Osteocyte (in vitro differentiated cells): ENCODE data around the gene ESPL1. TPM values are rescaled to one million over a fixed set of nuclear protein-coding genes. Genes with fewer than 3 reads are reported as not detected.

Experiments
- DNase-seq: peaks from one replicate; pipeline ENCODE4 v3.0.0; 2021; ENCODE audit warnings: mixed read lengths; ENCODE audit not compliant: unreplicated experiment; ENCODE audit errors: extremely low spot score
- H3K27ac Mint-ChIP-seq: one replicate; pipeline ENCODE4 v1.8.0; 2021; ENCODE audit warnings: mild to moderate bottlenecking, mixed read lengths; ENCODE audit not compliant: unreplicated experiment
- H3K27me3 Mint-ChIP-seq: one replicate; pipeline ENCODE4 v1.8.0; 2021; ENCODE audit warnings: mixed read lengths; ENCODE audit not compliant: unreplicated experiment
- H3K36me3 Mint-ChIP-seq: one replicate; pipeline ENCODE4 v1.8.0; 2021; ENCODE audit warnings: mixed read lengths; ENCODE audit not compliant: unreplicated experiment
- H3K4me1 Mint-ChIP-seq: one replicate; pipeline ENCODE4 v1.8.0; 2021; ENCODE audit warnings: mixed read lengths; ENCODE audit not compliant: unreplicated experiment
- H3K4me3 Mint-ChIP-seq: one replicate; pipeline ENCODE4 v1.8.0; 2021; ENCODE audit warnings: mild to moderate bottlenecking, moderate library complexity, mixed read lengths; ENCODE audit not compliant: unreplicated experiment
- H3K9me3 Mint-ChIP-seq: one replicate; pipeline ENCODE4 v1.8.0; 2021; ENCODE audit warnings: mixed read lengths; ENCODE audit not compliant: unreplicated experiment
- total RNA-seq: library from RNA; stranded (reverse); gene quantifications from 2 replicates; pipeline ENCODE4 v1.2.1, GENCODE V29; 2021
- TF ChIP-seq, protein P1 (sequence below): fragments of 200-600 bp; sonication (generic); IDR thresholded peaks from 2 replicates; pipeline ENCODE4 v1.5.0; 2021; ENCODE audit warnings: antibody characterized with exemption, mild to moderate bottlenecking, moderate library complexity

Gene ESPL1
- total RNA-seq, 1 donor from 2014 or later = 7.6 TPM

DNA sequence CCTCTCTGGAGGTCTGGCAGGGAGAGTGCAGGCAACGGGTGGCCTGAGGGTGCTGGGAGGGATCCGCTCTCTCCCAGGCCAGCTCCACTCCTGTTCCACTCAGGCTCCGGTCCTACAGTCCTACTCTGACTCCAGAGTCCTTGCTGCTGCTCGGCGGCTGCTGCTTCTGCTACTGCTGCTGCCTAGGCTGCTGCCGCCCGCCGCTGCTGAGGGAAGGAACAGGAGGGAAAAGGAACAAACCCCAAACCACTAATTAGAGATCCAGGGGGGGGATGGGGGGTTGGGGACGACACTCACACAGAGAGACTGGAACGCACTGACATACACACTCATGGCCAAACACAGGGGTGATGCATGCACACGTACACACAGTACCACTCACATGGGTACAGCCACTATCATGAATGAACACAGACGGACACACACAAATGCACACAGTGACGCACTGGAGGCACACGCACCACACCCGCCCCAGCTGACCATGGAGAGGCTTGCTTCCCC lies 68.1 kb downstream of the ESPL1 start, which contains the start of gene SP7:
Gene SP7, minus strand, starts transcription at position 174 of the 501 bp plus-strand sequence. CDS start 708 bp downstream, outside the sequence.
- TF ChIP-seq, protein P1, sequence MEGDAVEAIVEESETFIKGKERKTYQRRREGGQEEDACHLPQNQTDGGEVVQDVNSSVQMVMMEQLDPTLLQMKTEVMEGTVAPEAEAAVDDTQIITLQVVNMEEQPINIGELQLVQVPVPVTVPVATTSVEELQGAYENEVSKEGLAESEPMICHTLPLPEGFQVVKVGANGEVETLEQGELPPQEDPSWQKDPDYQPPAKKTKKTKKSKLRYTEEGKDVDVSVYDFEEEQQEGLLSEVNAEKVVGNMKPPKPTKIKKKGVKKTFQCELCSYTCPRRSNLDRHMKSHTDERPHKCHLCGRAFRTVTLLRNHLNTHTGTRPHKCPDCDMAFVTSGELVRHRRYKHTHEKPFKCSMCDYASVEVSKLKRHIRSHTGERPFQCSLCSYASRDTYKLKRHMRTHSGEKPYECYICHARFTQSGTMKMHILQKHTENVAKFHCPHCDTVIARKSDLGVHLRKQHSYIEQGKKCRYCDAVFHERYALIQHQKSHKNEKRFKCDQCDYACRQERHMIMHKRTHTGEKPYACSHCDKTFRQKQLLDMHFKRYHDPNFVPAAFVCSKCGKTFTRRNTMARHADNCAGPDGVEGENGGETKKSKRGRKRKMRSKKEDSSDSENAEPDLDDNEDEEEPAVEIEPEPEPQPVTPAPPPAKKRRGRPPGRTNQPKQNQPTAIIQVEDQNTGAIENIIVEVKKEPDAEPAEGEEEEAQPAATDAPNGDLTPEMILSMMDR = no peak
- H3K27me3 Mint-ChIP-seq = peaks cover 34% of the 10 kb centered on the region
- H3K36me3 Mint-ChIP-seq = no peaks in the 10 kb centered on the region
- no peaks in the 10 kb centered on the region for H3K9me3 Mint-ChIP-seq
- no peak for DNase-seq
- H3K4me1 Mint-ChIP-seq = peaks cover 4% of the 10 kb centered on the region
- no peak within 1 kb of the TSS for H3K27ac Mint-ChIP-seq
- no peak within 1 kb of the TSS for H3K4me3 Mint-ChIP-seq

DNA sequence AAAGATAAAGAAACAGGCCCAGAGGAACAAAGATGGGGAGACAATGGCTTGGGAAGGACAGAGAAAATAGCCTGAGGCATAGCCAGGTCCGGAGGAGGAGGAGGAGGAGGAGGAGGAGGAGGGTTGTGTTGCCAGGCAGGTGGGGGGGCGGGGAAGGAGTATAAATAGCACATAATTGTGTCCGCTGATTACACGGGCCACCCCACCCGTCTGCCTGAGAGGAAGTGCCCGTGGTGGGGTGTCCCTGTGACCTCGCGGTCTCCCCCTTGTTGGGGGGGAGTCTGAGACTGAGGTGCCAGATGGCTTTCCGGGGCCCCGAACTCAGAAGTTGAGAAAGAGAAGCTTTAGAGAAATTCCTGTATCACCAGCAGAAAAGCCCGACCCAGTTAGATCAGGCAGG lies 69.9 kb downstream of the ESPL1 start:
- TF ChIP-seq, protein P1 = no peak
- no peak overlapping the region for H3K27ac Mint-ChIP-seq

DNA sequence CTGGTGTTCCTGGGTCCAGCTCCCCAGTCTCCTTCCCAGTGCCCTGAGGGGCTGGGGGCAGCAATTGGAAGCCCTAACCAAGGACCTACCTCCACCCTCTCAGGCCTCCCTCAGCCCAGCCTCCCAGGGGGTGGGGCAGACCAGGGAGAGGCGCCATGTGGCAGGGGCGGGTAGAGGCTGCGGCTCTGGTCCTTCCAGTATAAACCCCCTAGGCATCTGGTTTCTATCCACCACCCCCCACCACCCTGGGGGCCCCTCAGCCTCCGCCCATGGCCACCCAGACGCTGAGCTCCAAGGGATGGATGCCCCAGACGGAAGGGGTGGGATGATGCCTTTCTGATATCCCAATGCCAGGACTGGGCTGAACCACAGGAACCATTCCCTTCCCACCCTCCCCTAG lies 70.8 kb downstream of the ESPL1 start:
- peaks cover 29% of the 10 kb centered on the region for H3K27me3 Mint-ChIP-seq
- no peak overlapping the region for H3K27ac Mint-ChIP-seq
- H3K4me1 Mint-ChIP-seq = peaks cover 4% of the 10 kb centered on the region
- TF ChIP-seq, protein P1 = no peak
- no peak overlapping the region for H3K4me3 Mint-ChIP-seq
- no peaks in the 10 kb centered on the region for H3K9me3 Mint-ChIP-seq
- no peak for DNase-seq
- H3K36me3 Mint-ChIP-seq = no peaks in the 10 kb centered on the region

More for the DNA sequence above, 69.9 kb downstream of the ESPL1 start:
- H3K27me3 Mint-ChIP-seq = peaks cover 32% of the 10 kb centered on the region
- no peak overlapping the region for H3K4me3 Mint-ChIP-seq
- H3K4me1 Mint-ChIP-seq = peaks cover 4% of the 10 kb centered on the region
- H3K9me3 Mint-ChIP-seq = no peaks in the 10 kb centered on the region
- DNase-seq = no peak
- H3K36me3 Mint-ChIP-seq = no peaks in the 10 kb centered on the region

DNA sequence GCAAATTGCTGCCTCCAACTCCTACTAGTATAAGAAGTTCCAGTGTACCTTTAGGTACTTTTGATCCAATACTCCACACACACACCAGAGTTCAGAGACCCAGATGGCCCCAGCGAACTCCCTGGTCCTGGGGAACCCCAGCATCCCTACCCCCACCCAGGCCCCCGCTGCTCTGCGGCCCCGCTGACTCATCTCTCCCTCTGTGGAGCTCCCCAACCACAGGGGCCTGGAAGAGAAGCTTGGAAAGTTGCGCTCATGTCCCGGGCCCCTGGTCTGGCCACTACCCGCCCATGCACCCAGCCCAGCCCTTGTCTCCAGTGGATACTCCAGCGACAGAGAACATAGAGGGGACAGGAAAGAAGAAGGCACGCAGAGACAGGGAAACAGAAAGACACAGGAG lies 72.3 kb downstream of the ESPL1 start:
- TF ChIP-seq, protein P1 = no peak
- H3K4me3 Mint-ChIP-seq = no peak overlapping the region
- H3K36me3 Mint-ChIP-seq = no peaks in the 10 kb centered on the region
- H3K27me3 Mint-ChIP-seq = peaks cover 27% of the 10 kb centered on the region
- no peak for DNase-seq
- H3K27ac Mint-ChIP-seq = no peak overlapping the region
- no peaks in the 10 kb centered on the region for H3K9me3 Mint-ChIP-seq
- H3K4me1 Mint-ChIP-seq = peaks cover 13% of the 10 kb centered on the region

Other genes starting within 250 kb of the ESPL1 start
- gene TNS2, start 218.2 kb upstream of the ESPL1 start, total RNA-seq = 107 and 116 TPM in 2 replicates
- 28.3 and 29.0 TPM in 2 replicates for gene SPRYD3, start 188.9 kb upstream of the ESPL1 start, total RNA-seq
- 18.8 and 22.3 TPM in 2 replicates for gene IGFBP6, start 170.6 kb upstream of the ESPL1 start, total RNA-seq
- not detected in 2 replicates for gene SOAT2, start 164.8 kb upstream of the ESPL1 start, total RNA-seq
- 39.6 and 55.4 TPM in 2 replicates for gene ZNF740, start 87.6 kb upstream of the ESPL1 start, total RNA-seq
- 45.0 and 47.0 TPM in 2 replicates for gene CSAD, start 87.4 kb upstream of the ESPL1 start, total RNA-seq
- gene ITGB7, start 61.0 kb upstream of the ESPL1 start, total RNA-seq = 0.83 TPM in 1 of 2 replicates, not detected in the other
- gene RARG, start 36.1 kb upstream of the ESPL1 start, total RNA-seq = 31.6 and 34.9 TPM in 2 replicates
- gene PFDN5, start 27.2 kb downstream of the ESPL1 start, total RNA-seq = 394 and 396 TPM in 2 replicates
- gene MYG1, start 31.4 kb downstream of the ESPL1 start, total RNA-seq = 72.5 and 80.5 TPM in 2 replicates
- 66.3 and 72.8 TPM in 2 replicates for gene AAAS, start 53.3 kb downstream of the ESPL1 start, total RNA-seq
- gene SP7, start 68.1 kb downstream of the ESPL1 start, total RNA-seq = not detected in 2 replicates
- gene SP1, start 111.9 kb downstream of the ESPL1 start, total RNA-seq = 77.0 and 83.3 TPM in 2 replicates
- not detected in 2 replicates for gene AMHR2, start 155.6 kb downstream of the ESPL1 start, total RNA-seq
- gene PRR13, start 173.4 kb downstream of the ESPL1 start, total RNA-seq = 102 and 105 TPM in 2 replicates
- gene PCBP2, start 183.8 kb downstream of the ESPL1 start, total RNA-seq = 984 and 1,015 TPM in 2 replicates
- 47.7 and 51.8 TPM in 2 replicates for gene MAP3K12, start 231.2 kb downstream of the ESPL1 start, total RNA-seq
- gene TARBP2, start 233.0 kb downstream of the ESPL1 start, total RNA-seq = 33.9 and 38.8 TPM in 2 replicates
- gene NPFF, start 239.2 kb downstream of the ESPL1 start, total RNA-seq = not detected in 2 replicates